Measurements from ENCODE around the gene IQCK. TPM values are rescaled to one million over a fixed set of nuclear protein-coding genes. Genes with fewer than 3 reads are reported as not detected.

Gene IQCK
- total RNA-seq, 4 donors from 2014 or later = 49.7 to 103 (median 94.2) TPM

- no peaks in the 10 kb centered on the region for H3K27me3 ChIP-seq
- no peaks in the 10 kb centered on the region for H3K36me3 ChIP-seq
- H3K27ac ChIP-seq = no peak overlapping the region
- no peaks in the 10 kb centered on the region for H3K4me1 ChIP-seq
- no peak overlapping the region for H3K4me3 ChIP-seq (replicated peaks in 1 of 3)
- DNase-seq = no peak
- H3K9me3 ChIP-seq = no peaks in the 10 kb centered on the region
- intact Hi-C loops (cut with DNase I) = no loop called here
- WGBS, 2 donors = 68 to 84% methylated on average over 5 of the region's 5 CpGs
- TF ChIP-seq POLR2A (IDR thresholded peaks at IDR 0.05) (no peak), CTCF (IDR thresholded peaks at IDR 0.05) (no peak)
Observed at GRCh38 chr16:19898166-19898565, 180.1 kb downstream of the IQCK start.

GRCh38 chr16:19898924-19899604 is 181.0 kb downstream of the IQCK start:
- H3K9me3 ChIP-seq = no peaks in the 10 kb centered on the region
- peak; percentile 33 to 37 for DNase-seq
- H3K36me3 ChIP-seq = no peaks in the 10 kb centered on the region
- no peak overlapping the region for H3K4me3 ChIP-seq (replicated peaks in 1 of 3)
- no peaks in the 10 kb centered on the region for H3K27me3 ChIP-seq
- intact Hi-C loops (cut with DNase I) = no loop called here
- H3K27ac ChIP-seq = no peak overlapping the region
- TF ChIP-seq CTCF (IDR thresholded peaks at IDR 0.05) = peak; percentile 44 to 73 (median 54)
- no peak for TF ChIP-seq POLR2A (IDR thresholded peaks at IDR 0.05)
- WGBS, 2 donors = 18 to 21% methylated on average over 13 of the region's 13 CpGs
- H3K4me1 ChIP-seq = no peaks in the 10 kb centered on the region

GRCh38 chr16:19899605-19899955 is 181.5 kb downstream of the IQCK start:
- TF ChIP-seq POLR2A (IDR thresholded peaks at IDR 0.05) (no peak), CTCF (IDR thresholded peaks at IDR 0.05) (no peak)
- Histone ChIP-seq H3K4me1 (no peaks in the 10 kb centered on the region), H3K36me3 (no peaks in the 10 kb centered on the region), H3K4me3 (replicated peaks in 1 of 3) (no peak overlapping the region), H3K27me3 (no peaks in the 10 kb centered on the region), H3K27ac (no peak overlapping the region), H3K9me3 (no peaks in the 10 kb centered on the region)
- intact Hi-C loops (cut with DNase I) = no loop called here
- DNase-seq = no peak
- 54 to 61% methylated on average over 5 of the region's 5 CpGs for WGBS, 2 donors

GRCh38 chr16:19901164-19901563 is 183.1 kb downstream of the IQCK start:
- 73 to 78% methylated on average over 7 of the region's 7 CpGs for WGBS, 2 donors
- Histone ChIP-seq H3K27ac (no peak overlapping the region), H3K4me3 (replicated peaks in 1 of 3) (no peak overlapping the region), H3K4me1 (no peaks in the 10 kb centered on the region), H3K9me3 (no peaks in the 10 kb centered on the region), H3K27me3 (no peaks in the 10 kb centered on the region), H3K36me3 (no peaks in the 10 kb centered on the region)
- intact Hi-C loops (cut with DNase I) = loop anchor here (10.0 kb wide), 1 partner anchor 484 kb away; no protein-coding TSS in a partner anchor
- no peak for DNase-seq
- no peak for TF ChIP-seq POLR2A (IDR thresholded peaks at IDR 0.05)
- TF ChIP-seq CTCF (IDR thresholded peaks at IDR 0.05) = no peak

- Histone ChIP-seq H3K9me3 (no peaks in the 10 kb centered on the region), H3K27ac (no peak overlapping the region), H3K4me3 (replicated peaks in 1 of 3) (no peak overlapping the region), H3K36me3 (no peaks in the 10 kb centered on the region), H3K4me1 (peaks cover 0 to 3% of the 10 kb centered on the region in 2 donors), H3K27me3 (no peaks in the 10 kb centered on the region)
- TF ChIP-seq CTCF (IDR thresholded peaks at IDR 0.05) = peak; percentile 83 to 97 (median 86)
- TF ChIP-seq POLR2A (IDR thresholded peaks at IDR 0.05) = no peak
- peak; percentile 59 to 63 for DNase-seq
- intact Hi-C loops (cut with DNase I) = loop anchor here (10.0 kb wide), 1 partner anchor 477 kb away; no protein-coding TSS in a partner anchor
- WGBS, 2 donors = 21 to 23% methylated on average over 24 of the region's 24 CpGs
Observed at GRCh38 chr16:19907161-19907992, 189.3 kb downstream of the IQCK start.

Measured in thyroid gland (tissue), 4 donors.